Uterus (tissue), 2 donors: ENCODE data around the gene RASSF6.

Source experiments
- POLR2A ChIP-seq, 2 donors: fragments of 450-650 bp; IDR thresholded peaks; one replicate each; pipeline ENCODE4 v1.6.1; 2016; ENCODE audit warnings: antibody characterized with exemption in 2 of 2, mild to moderate bottlenecking in 1 of 2, moderate library complexity in 1 of 2
- TF ChIP-seq, protein P1 (sequence below), 4 experiments: fragments of 200-600 bp in 2 of 4; fragments of 450-650 bp in 2 of 4; sonication (generic) in 2 of 4; IDR thresholded peaks; one replicate each; pipeline ENCODE4 v1.5.1; 2016 to 2019; ENCODE audit warnings: antibody characterized with exemption in 4 of 4, mild to moderate bottlenecking in 2 of 4, moderate library complexity in 1 of 4

DNA sequence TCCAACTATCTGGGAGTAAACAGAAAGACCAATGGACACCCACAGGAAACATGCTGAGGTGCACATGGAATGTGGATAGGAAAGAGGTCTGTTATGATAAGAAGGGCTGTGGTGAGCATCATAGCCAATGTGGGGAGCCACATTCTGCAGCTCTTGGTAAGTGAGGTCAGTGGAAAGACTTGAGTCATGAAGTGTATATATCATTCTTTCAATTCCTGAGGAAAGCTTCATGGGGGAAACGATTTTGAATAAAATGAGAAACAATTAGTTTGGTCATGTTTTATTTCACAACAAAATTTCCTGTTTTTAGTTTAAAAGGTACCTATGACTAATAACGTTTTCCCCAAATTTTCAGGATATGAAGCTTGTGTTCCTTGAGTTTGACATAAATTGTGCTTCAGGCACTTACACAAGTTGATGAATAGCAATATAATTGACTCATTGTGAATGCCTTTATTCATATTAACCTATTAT, 41.4 kb upstream of the RASSF6 start:
- TF ChIP-seq, protein P1, sequence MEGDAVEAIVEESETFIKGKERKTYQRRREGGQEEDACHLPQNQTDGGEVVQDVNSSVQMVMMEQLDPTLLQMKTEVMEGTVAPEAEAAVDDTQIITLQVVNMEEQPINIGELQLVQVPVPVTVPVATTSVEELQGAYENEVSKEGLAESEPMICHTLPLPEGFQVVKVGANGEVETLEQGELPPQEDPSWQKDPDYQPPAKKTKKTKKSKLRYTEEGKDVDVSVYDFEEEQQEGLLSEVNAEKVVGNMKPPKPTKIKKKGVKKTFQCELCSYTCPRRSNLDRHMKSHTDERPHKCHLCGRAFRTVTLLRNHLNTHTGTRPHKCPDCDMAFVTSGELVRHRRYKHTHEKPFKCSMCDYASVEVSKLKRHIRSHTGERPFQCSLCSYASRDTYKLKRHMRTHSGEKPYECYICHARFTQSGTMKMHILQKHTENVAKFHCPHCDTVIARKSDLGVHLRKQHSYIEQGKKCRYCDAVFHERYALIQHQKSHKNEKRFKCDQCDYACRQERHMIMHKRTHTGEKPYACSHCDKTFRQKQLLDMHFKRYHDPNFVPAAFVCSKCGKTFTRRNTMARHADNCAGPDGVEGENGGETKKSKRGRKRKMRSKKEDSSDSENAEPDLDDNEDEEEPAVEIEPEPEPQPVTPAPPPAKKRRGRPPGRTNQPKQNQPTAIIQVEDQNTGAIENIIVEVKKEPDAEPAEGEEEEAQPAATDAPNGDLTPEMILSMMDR (IDR thresholded peaks at IDR 0.05): no peak
- TF ChIP-seq POLR2A (IDR thresholded peaks at IDR 0.05): no peak
